Activated CD4-positive, CD25-positive, alpha-beta regulatory T cell treated with anti-CD3 and anti-CD28 coated beads, Interleukin-2, amount 50 U/mL, for 24 hours (primary cell): ENCODE data around the gene MKI67.

ENCODE experiments used
- ATAC-seq, 2 donors: fragments of 150-1000 bp; cut with Tn5 transposase; one replicate each; pipeline ENCODE4 v1.10.0; 2021; ENCODE audit warnings: mild to moderate bottlenecking in 1 of 2, moderate library complexity in 1 of 2

The MKI67 gene

GRCh38 chr10:128081720-128082119, 44.5 kb downstream of the MKI67 start:
- no peak for ATAC-seq

- no peak for ATAC-seq
Observed at GRCh38 chr10:128081222-128081621, 45.0 kb downstream of the MKI67 start.

GRCh38 chr10:128080641-128081040, 45.6 kb downstream of the MKI67 start:
- no peak for ATAC-seq

- ATAC-seq: no peak
Observed at GRCh38 chr10:128080231-128080630, 46.0 kb downstream of the MKI67 start.

GRCh38 chr10:128078136-128078969, 47.9 kb downstream of the MKI67 start:
- ATAC-seq: peak; percentile 67 to 72

- no peak for ATAC-seq
Observed at GRCh38 chr10:128077155-128077875, 48.9 kb downstream of the MKI67 start.

- no peak for ATAC-seq
Observed at GRCh38 chr10:128074589-128074988, 51.6 kb downstream of the MKI67 start.

- no peak for ATAC-seq
Observed at GRCh38 chr10:128073890-128074289, 52.3 kb downstream of the MKI67 start.

- ATAC-seq: no peak
Observed at GRCh38 chr10:128072941-128073645, 53.1 kb downstream of the MKI67 start.

- no peak for ATAC-seq
Observed at GRCh38 chr10:128072046-128072445, 54.2 kb downstream of the MKI67 start.

- ATAC-seq: no peak
Observed at GRCh38 chr10:128071417-128071782, 54.8 kb downstream of the MKI67 start.

GRCh38 chr10:128070721-128071416, 55.4 kb downstream of the MKI67 start:
- no peak for ATAC-seq

- ATAC-seq: no peak
Observed at GRCh38 chr10:128070161-128070560, 56.1 kb downstream of the MKI67 start.

GRCh38 chr10:128069351-128070051, 56.7 kb downstream of the MKI67 start:
- peak; percentile 30 for ATAC-seq

- no peak for ATAC-seq
Observed at GRCh38 chr10:128068398-128069285, 57.6 kb downstream of the MKI67 start.

GRCh38 chr10:128067691-128068397, 58.4 kb downstream of the MKI67 start:
- ATAC-seq: no peak

GRCh38 chr10:128066870-128067382, 59.3 kb downstream of the MKI67 start:
- ATAC-seq: no peak

GRCh38 chr10:128065881-128066534, 60.2 kb downstream of the MKI67 start:
- no peak for ATAC-seq

- no peak for ATAC-seq
Observed at GRCh38 chr10:128064970-128065580, 61.1 kb downstream of the MKI67 start.
